ENCODE data around the gene CCDC177. TPM values are rescaled to one million over a fixed set of nuclear protein-coding genes. Genes with fewer than 3 reads are reported as not detected.

CCDC177 gene
- total and polyA plus RNA-seq, 2 of the 8 experiments (the other 6 are each of a cell fraction or from before 2014, with no cell fraction given) = 0.62 to 2.8 TPM

- TF ChIP-seq MAFK (IDR thresholded peaks at IDR 0.05; ENCODE audit: low read depth, low read length) = no peak
Observed at GRCh38 chr14:69554500-69554899, 20.2 kb downstream of the CCDC177 start (continued).
